Ectodermal cell (in vitro differentiated cells): ENCODE data around the gene GCN1.
"Not testable (repeated sequence)": the region's sequence is repeated elsewhere in the genome, so short reads cannot be mapped to it uniquely, and the experiment has no call there.

Source experiments
- H3K27ac ChIP-seq: 2 replicates; pipeline ENCODE4 v1.7.0; 2013; ENCODE audit warnings: mild to moderate bottlenecking, low read depth, low read length; ENCODE audit not compliant: insufficient read depth, poor library complexity, severe bottlenecking
- H3K27me3 ChIP-seq: 2 replicates; pipeline ENCODE4 v1.7.0; 2013; ENCODE audit warnings: mild to moderate bottlenecking, low read length; ENCODE audit not compliant: insufficient read depth, control insufficient read depth, poor library complexity, severe bottlenecking
- H3K36me3 ChIP-seq: one replicate; pipeline ENCODE4 v1.7.0; 2013; ENCODE audit warnings: low read length; ENCODE audit not compliant: control insufficient read depth, insufficient read depth
- H3K4me1 ChIP-seq: one replicate; pipeline ENCODE4 v1.7.0; 2013; ENCODE audit warnings: low read length; ENCODE audit not compliant: control insufficient read depth, insufficient read depth
- H3K4me3 ChIP-seq: 2 replicates; pipeline ENCODE4 v1.7.0; 2013; ENCODE audit warnings: low read depth, low read length, control low read depth; ENCODE audit not compliant: insufficient read depth
- H3K9me3 ChIP-seq: 2 replicates; pipeline ENCODE4 v1.7.0; 2013; ENCODE audit warnings: mild to moderate bottlenecking, low read length, moderate library complexity; ENCODE audit not compliant: control insufficient read depth
- WGBS, 2 experiments: methylation state at CpG; one replicate each; pipeline ENCODE4 v1.1.7; 2013; ENCODE audit warnings: missing lambda C conversion rate in 2 of 2; 5-methylcytosine and 5-hydroxymethylcytosine counted together

GCN1 gene

DNA sequence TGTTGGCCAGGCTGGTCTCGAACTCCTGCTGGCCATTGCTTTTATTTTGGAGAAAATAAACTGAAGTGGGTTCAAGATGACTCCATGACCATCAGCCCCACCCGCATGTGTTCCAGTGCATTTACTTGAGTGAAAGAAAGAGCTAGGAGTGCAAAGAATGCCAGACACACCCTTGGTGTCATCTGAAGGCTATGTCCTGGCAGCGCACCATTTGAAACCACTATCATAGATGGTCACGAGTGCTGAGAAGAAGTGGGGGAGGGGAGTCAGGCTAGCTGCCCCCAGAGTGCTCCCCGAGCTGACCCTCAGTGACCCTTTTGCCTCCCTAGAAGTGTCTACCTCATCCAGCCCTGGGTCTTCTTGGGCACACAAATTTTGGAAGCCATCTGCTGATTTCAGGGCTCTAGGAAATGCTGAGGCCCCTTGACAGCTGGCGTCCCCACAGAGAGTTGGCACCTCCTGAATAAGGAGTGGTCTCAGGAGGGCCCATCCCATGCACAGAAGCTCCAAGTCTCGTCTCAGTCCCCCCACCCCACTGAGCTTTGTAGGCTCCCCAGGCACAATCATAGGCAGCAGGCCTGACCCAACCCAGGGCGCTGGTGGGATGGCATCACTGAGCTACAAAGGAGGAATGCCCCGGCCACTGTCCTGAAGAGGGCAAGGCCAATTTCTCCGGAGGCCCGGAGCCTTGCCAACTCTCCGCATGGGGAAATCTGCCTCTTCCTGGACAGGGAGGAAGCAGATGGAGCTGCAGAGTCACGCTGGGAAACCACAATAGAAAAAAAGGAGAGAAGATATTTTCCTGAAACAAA is 43.1 kb upstream of the GCN1 start:
- no peaks in the 10 kb centered on the region for H3K36me3 ChIP-seq
- H3K4me3 ChIP-seq = no peak overlapping the region
- H3K4me1 ChIP-seq = peaks cover 17% of the 10 kb centered on the region
- no peaks in the 10 kb centered on the region for H3K9me3 ChIP-seq
- H3K27ac ChIP-seq = no peak overlapping the region
- H3K27me3 ChIP-seq = no peaks in the 10 kb centered on the region
- WGBS, 2 experiments = 92 to 94% methylated on average over 13 of the region's 13 CpGs

DNA sequence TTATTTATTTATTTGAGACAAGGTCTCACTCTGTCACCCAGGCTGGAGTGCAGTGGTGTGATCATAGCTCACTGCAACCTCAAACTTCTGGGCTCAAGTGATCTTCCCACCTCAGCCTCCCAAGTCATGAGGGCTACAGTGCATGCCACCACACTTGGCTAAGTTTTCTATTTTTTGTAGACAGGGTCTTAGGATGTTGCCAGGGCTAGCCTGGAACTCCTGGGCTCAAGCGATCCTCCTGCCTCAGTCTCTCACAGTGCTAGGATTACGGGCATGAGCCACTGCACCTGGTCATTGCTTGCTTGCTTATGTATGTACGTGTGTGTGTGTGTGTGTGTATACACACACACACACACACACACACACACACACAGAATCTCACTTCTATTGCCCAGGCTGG is 42.3 kb upstream of the GCN1 start:
- not testable (repeated sequence) for H3K4me3 ChIP-seq, H3K27me3 ChIP-seq, H3K36me3 ChIP-seq, H3K27ac ChIP-seq, H3K9me3 ChIP-seq
- 98 to 100% methylated on average over 2 of the region's 3 CpGs for WGBS, 2 experiments
- H3K4me1 ChIP-seq = peaks cover 24% of the 10 kb centered on the region

DNA sequence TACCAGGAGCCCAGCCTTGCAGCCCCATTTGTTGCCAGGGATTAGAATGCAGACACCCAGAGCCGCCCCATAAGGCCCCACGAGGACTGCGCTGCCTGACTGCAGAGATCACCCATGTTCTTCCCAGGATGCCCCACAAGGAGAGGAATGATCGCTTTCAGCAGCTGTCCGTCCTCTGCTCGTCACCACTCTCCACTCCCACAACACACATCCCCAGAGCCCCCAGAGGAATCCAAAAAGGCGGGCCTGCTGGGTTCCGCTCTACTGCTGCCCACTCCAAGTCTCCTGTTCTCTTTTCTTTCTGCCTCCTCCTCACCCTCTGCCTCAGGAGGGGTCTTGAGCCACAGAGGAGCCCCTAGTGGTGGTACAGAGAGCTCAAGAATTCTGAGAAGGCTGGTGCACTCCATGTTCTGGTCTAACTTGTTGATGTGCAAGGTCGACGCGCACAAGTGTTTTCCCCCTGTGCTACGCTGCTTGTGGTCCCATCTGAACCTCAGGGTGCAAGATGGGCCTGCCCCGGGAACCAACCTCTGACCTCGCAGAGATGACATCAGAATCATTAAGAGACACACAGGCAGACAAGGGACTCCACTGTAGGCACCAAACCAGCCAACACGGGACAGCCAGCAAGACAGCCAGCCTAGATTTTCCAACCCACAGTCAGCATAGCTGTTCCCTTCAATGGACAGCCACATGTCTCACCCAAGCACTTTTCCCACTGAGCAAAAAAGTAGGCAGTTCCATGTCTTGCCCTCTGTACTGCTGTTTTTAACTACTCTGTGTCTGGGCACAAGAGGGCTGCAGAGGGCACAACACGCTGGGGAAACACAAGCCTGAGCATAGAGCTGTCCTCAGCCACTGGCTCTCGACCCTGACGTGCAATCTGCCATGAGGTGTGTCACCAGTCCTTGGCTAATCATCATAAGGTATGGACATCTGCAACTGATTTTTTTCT is 41.1 kb upstream of the GCN1 start:
- no peak overlapping the region for H3K27ac ChIP-seq
- 86 to 90% methylated on average over 18 of the region's 18 CpGs for WGBS, 2 experiments
- no peaks in the 10 kb centered on the region for H3K27me3 ChIP-seq
- H3K4me3 ChIP-seq = no peak overlapping the region
- no peaks in the 10 kb centered on the region for H3K9me3 ChIP-seq
- peaks cover 35% of the 10 kb centered on the region for H3K4me1 ChIP-seq
- H3K36me3 ChIP-seq = no peaks in the 10 kb centered on the region

DNA sequence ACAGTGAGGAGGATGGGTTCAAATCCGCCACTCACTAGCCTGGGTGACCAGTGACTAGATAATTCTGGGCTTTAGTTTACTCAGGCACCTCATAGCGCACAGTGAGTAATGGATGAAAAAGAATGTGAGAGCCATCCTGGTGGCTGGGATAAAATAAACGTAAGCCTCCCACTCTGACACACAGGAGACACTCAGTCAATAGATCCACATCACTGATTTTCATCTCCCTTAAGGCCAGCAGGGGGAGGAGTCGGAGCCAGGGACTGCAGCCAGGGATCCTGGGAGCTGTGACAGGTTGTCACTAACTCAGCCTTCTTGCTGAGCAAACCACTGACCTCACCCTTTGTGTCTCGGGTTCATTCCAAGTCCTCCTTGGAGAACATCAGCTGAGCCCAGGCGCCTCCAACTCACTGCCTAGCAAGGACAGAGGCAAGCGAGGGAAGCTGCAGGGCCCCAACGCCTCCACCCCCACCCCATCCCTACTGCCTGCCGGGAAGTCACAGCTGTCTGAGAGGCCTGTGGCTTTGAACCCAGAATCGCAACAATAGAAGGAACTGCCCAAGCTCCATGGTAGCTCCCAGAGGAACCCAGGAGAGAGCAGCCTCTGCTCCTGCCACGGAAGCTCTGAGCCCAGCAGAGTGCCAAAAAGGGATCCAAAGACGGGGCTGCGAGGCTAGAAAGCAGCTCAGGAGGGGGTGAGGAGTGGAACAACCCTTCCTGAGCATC is 40.3 kb upstream of the GCN1 start:
- H3K4me1 ChIP-seq = peaks cover 44% of the 10 kb centered on the region
- H3K36me3 ChIP-seq = no peaks in the 10 kb centered on the region
- no peak overlapping the region for H3K4me3 ChIP-seq
- 49 to 55% methylated on average over 13 of the region's 13 CpGs for whole genome bisulfite sequencing, 2 experiments
- H3K9me3 ChIP-seq = no peaks in the 10 kb centered on the region
- H3K27me3 ChIP-seq = no peaks in the 10 kb centered on the region
- peak overlapping the region; percentile 71 for H3K27ac ChIP-seq

DNA sequence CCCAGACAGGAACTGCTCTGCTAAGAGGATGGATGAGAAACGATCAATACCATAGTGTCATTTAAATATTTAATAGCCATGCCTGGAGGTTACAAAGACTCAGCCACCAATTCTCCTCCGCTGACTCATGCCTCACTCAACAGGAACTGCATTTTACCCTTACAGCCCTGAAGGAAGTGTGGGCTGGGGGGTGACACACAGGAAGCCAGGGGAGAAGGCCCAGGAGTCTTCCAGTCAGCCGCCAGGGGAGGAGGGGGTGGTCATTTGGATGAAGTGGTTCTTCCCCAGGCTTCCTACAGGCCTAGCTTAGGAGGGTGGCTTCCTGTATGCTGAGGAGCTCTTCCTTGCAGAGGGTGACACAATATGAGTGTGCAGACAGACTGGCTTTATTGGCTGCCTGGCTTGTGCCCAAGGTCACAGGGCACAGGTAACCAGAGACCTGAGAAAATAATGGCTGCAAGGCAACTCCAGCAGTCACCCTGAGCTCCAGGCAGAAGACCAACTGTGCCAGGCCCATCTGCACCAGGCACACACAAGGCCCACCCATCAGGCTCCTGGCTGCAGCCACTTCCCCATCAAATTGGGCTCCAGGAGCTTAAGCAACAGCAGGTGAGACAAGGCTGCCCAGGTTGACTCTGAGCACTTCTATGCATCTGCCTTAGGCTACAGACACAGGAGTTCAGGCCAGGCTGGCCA is 36.9 kb upstream of the GCN1 start:
- Histone ChIP-seq H3K9me3 (no peaks in the 10 kb centered on the region), H3K4me3 (peak overlapping the region; percentile 5), H3K4me1 (peaks cover 68% of the 10 kb centered on the region), H3K36me3 (no peaks in the 10 kb centered on the region), H3K27ac (peak overlapping the region; percentile 86), H3K27me3 (no peaks in the 10 kb centered on the region)
- 50 to 60% methylated on average over 3 of the region's 3 CpGs for WGBS, 2 experiments

DNA sequence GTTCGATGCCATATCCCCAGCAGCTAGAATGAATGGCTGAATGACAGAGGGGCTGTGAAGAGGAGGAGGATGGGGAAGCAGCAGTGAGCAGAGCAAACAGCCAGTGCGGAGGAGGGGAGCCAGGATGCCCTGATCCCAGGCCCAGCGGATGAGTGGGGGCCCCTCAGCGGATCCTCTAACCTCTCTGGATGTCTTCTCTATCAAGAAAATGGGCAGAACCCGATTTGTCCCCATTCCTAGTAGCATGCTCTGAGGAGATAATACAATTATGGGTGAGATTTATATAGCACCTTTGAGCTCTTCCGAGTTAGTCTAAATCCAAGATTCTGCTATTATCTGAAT is 36.4 kb upstream of the GCN1 start:
- no peaks in the 10 kb centered on the region for H3K9me3 ChIP-seq
- peak overlapping the region; percentile 86 for H3K27ac ChIP-seq
- H3K27me3 ChIP-seq = no peaks in the 10 kb centered on the region
- H3K4me3 ChIP-seq = peak overlapping the region; percentile 5
- WGBS, 2 experiments = 20 to 31% methylated on average over 6 of the region's 6 CpGs
- H3K36me3 ChIP-seq = no peaks in the 10 kb centered on the region
- H3K4me1 ChIP-seq = peaks cover 69% of the 10 kb centered on the region

DNA sequence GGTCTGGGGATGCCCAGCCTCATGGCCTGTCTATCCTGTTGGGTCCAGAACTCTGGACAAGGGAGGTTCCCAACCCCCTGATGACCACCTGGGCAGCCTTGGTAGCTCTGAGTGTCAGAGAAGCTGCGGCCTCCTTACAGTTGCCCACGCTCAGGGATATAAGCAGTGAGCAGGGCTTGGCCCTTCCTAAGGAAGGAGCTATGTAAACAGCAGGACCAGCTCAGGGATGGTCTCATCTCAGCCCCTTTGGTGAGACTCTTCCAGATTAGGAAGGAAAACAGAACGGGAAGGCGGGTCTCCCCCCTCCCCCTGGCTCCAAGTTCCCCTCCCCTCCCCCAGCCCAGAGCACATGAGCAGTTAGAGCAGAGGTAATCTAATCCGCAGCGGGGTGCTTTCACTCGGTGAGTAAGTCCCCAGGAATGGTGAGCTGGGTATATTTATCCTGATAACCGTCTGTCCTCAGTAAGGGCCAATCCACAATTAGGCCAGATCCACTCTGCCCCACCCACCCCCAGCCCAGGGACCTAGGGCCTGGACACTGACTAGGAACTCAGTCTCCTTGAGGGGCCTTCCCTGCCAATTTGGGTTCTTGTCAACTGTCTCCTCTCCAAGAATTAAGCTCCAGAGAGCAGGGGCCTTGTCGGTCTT is 35.9 kb upstream of the GCN1 start:
- Histone ChIP-seq H3K36me3 (no peaks in the 10 kb centered on the region), H3K27ac (peak overlapping the region; percentile 86)
- WGBS, 2 experiments = 12% methylated on average over 9 of the region's 9 CpGs

DNA sequence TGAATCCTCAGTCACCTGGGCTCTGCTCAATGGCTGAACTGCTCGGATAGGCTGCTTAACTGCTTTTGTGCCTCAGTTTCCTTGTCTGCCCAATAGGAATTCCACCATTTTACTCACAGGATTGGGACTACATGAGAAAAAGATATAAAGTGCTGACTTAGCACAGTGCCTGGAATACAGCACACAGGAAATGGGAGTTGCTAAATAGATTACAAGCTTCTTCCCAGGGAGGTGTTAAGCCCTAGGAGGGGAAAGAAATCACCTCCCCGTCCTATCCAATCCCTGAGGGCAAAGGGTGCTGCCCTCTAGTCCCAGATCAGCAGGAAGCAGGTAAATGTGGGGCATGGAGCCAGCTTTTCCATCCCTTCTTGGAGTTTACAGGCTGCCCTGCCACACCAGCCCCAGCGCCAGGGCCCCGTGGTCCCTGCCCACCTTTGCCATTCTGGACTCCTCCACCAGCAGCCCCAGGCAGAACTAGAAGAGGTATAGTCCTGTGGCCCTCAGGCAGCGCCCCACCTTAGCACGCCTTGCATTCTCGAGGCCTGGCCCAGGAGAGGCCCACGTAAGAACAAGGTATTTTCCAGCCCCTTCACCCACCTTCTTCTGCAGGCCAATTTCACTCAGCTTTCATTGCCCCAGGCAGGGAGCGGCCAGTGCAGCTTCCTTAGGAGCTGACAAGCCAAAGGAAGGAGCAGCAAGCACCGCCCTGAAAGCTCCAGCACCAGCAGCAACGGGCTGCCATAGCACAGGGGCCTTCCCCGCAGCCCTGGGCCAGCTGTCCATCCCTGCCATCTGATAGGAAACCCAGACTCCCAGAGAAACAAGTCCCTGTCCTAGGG is 35.2 kb upstream of the GCN1 start:
- Histone ChIP-seq H3K9me3 (no peaks in the 10 kb centered on the region), H3K4me3 (no peak overlapping the region), H3K36me3 (no peaks in the 10 kb centered on the region), H3K27ac (peak overlapping the region; percentile 72), H3K4me1 (peaks cover 72% of the 10 kb centered on the region), H3K27me3 (no peaks in the 10 kb centered on the region)
- WGBS, 2 experiments = 72 to 76% methylated on average over 12 of the region's 12 CpGs

More for the DNA sequence above, 35.9 kb upstream of the GCN1 start:
- H3K9me3 ChIP-seq = no peaks in the 10 kb centered on the region
- peaks cover 74% of the 10 kb centered on the region for H3K4me1 ChIP-seq
- H3K27me3 ChIP-seq = no peaks in the 10 kb centered on the region
- peak overlapping the region; percentile 5 for H3K4me3 ChIP-seq

DNA sequence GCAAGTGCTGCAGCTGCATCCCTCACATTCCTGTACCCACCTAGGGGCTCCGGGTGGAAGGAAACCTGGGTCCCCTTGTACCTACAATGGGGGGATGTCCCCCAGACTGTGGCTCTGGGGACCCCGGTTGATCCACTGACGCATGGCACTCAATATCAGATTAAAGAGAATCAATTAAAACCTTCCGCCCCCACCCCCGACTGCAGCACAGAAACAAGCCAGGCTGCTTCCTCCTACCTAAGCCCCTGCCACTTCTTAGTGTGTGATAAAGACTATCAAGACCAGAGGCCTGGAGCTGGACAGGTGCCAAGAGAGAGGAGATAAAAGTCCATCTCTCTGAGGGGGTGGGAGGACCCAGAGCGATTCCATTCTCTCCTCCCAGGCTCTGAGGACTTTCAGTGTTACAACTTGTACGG is 34.6 kb upstream of the GCN1 start:
- 43 to 50% methylated on average over 7 of the region's 7 CpGs for WGBS, 2 experiments
- Histone ChIP-seq H3K36me3 (no peaks in the 10 kb centered on the region), H3K27ac (peak overlapping the region; percentile 30), H3K4me1 (peaks cover 74% of the 10 kb centered on the region), H3K4me3 (no peak overlapping the region), H3K9me3 (no peaks in the 10 kb centered on the region), H3K27me3 (no peaks in the 10 kb centered on the region)
